ENCODE data around the gene MOV10L1. TPM values are rescaled to one million over a fixed set of nuclear protein-coding genes. Genes with fewer than 3 reads are reported as not detected.

MOV10L1 gene
- total RNA-seq, 2 experiments from 2014 or later, result 0.22 to 1.1 TPM

DNA sequence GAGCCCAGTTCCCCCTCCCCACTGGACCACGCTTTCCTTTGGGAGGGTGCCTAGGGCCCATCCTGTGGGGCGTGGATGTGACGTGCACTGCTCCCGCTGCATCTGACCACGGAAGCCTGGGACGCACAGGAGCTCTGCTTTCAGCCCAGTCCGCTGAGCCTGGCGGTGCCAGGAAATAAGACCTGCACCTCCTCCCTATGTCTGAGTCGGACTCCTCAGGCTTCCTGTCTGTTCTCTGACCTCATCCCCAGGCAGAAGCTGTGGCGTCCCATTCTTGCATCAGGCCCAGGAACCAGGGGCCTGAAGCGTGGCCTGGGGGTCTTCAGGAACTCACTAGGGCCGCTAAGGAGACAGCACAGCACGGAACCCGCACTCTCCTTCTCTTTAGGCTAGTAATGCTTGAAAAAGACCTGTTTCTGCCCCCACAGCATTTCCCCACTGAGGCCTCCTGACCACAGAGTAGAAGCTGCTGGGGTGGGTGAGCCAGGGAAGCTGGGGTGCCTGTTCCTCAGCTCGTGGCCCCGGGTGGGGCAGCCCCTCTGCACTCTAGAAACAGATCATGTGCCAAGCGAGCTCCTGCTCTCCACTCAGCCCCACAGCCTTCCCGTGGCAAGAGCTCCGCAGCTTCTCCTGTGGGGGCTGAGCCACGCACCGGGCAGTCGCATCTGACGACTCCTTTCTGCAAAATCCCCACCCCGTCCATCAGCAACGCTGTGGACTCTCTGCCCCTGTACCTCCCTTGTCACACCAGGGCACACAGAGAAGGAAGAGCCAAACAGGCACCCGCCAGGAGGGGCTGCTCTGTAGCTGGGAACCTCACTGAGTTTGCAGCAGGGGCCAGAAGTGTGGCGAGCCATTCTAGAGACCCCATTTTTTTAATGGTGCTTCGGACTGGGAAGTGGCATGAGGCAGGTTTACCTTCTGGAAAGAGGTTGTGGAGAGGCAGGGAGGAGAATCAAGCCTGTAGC is 22.6 kb downstream of the MOV10L1 start:
- BruUV-seq (replicated peaks), result no TSS peak
- no peak for DNase-seq (ENCODE audit: low spot score)
- Histone ChIP-seq H3K27ac (ENCODE audit: low read depth, low read length, poor library complexity, severe bottlenecking) (no peak overlapping the region), H3K79me2 (ENCODE audit: insufficient read depth, low read depth, low read length) (no peaks in the 10 kb centered on the region), H3K9me2 (ENCODE audit: insufficient read depth, low read length) (no peaks in the 10 kb centered on the region), H3K4me1 (ENCODE audit: insufficient read depth, low read length, poor library complexity, severe bottlenecking) (peaks cover 19% of the 10 kb centered on the region), H3K36me3 (ENCODE audit: insufficient read depth, low read length) (no peaks in the 10 kb centered on the region), H2AFZ (ENCODE audit: low read length) (peak overlapping the region; percentile 39), H3K4me2 (ENCODE audit: low read length) (peak overlapping the region; percentile 21; the same call in 1 of the 2 replicates), H3K9me3 (ENCODE audit: low read length) (no peaks in the 10 kb centered on the region), H3K4me3 (ENCODE audit: low read depth, low read length, poor library complexity, severe bottlenecking) (no peak overlapping the region), H4K20me1 (ENCODE audit: insufficient read depth, low read length) (no peaks in the 10 kb centered on the region)
- intact Hi-C loops (cut with micrococcal nuclease; ENCODE audit: unreplicated experiment), result no loop called here
- TF ChIP-seq EZH2phosphoT487 (IDR thresholded peaks at IDR 0.05; ENCODE audit: borderline replicate concordance, low read depth, low read length), result no peak
- TF ChIP-seq, protein P1, sequence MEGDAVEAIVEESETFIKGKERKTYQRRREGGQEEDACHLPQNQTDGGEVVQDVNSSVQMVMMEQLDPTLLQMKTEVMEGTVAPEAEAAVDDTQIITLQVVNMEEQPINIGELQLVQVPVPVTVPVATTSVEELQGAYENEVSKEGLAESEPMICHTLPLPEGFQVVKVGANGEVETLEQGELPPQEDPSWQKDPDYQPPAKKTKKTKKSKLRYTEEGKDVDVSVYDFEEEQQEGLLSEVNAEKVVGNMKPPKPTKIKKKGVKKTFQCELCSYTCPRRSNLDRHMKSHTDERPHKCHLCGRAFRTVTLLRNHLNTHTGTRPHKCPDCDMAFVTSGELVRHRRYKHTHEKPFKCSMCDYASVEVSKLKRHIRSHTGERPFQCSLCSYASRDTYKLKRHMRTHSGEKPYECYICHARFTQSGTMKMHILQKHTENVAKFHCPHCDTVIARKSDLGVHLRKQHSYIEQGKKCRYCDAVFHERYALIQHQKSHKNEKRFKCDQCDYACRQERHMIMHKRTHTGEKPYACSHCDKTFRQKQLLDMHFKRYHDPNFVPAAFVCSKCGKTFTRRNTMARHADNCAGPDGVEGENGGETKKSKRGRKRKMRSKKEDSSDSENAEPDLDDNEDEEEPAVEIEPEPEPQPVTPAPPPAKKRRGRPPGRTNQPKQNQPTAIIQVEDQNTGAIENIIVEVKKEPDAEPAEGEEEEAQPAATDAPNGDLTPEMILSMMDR (conservative IDR thresholded peaks at IDR 0.05; ENCODE audit: low read length), result 0 out of 2 replicates have a peak, but pooled peaks have one; percentile 27
- CTCF ChIA-PET (ENCODE audit: unreplicated experiment), result no interaction called here
- POLR2A ChIA-PET, result no interaction called here

DNA sequence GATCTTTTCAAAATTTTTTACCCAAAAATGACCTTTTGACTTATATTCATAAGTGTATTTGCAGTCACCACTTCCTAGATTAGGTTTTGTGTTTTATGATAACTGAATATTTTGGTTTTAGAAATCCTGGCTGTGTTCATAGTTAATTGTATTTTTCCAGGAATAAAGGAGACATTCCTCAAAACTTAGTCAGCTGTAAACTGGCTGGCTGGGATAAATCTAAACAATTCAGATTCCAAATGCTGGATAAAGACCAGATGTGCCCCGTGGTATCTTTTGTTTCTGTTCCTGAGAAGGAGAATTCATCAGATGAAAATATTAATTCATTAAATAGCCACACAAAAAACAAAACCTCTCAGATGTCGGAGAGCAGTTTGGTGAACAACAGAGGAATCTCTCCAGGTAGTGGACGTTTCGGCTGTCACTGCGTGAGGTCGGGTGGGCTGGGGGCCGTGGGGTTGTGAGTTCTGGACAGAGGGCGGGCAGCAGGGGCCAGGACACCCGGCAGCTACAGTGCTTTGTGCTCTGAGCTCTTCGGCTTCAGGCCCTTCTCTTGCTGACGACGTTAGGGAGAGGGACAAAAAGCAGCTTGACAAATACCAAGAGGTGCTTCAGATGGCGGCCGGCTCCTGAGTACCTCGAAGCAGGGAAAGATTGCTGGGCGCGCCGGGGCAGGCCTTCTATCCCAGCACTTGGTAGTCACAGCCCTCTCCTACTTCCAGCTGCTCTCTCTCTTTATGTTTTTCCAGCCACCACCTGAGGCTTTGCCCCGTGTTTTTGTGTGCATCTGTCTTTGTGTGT is 24.6 kb downstream of the MOV10L1 start:
- no peaks in the 10 kb centered on the region for H3K9me3 ChIP-seq (ENCODE audit: low read length)
- no peaks in the 10 kb centered on the region for H3K79me2 ChIP-seq (ENCODE audit: insufficient read depth, low read depth, low read length)
- H3K4me1 ChIP-seq (ENCODE audit: insufficient read depth, low read length, poor library complexity, severe bottlenecking), result peaks cover 27% of the 10 kb centered on the region
- H3K9me2 ChIP-seq (ENCODE audit: insufficient read depth, low read length), result no peaks in the 10 kb centered on the region
- BruUV-seq (replicated peaks), result no TSS peak
- H3K36me3 ChIP-seq (ENCODE audit: insufficient read depth, low read length), result no peaks in the 10 kb centered on the region
- CTCF ChIA-PET (ENCODE audit: unreplicated experiment), result no interaction called here
- no peak overlapping the region for H3K4me2 ChIP-seq (ENCODE audit: low read length)
- no peak for DNase-seq (ENCODE audit: low spot score)
- no peak overlapping the region for H2AFZ ChIP-seq (ENCODE audit: low read length)
- intact Hi-C loops (cut with micrococcal nuclease; ENCODE audit: unreplicated experiment), result no loop called here
- TF ChIP-seq EZH2phosphoT487 (IDR thresholded peaks at IDR 0.05; ENCODE audit: borderline replicate concordance, low read depth, low read length), result no peak
- H4K20me1 ChIP-seq (ENCODE audit: insufficient read depth, low read length), result no peaks in the 10 kb centered on the region
- POLR2A ChIA-PET, result interaction anchor here (1.1 kb wide), 1 partner anchor 14 kb away, joined by 6 read pairs; no protein-coding TSS in a partner anchor
- H3K4me3 ChIP-seq (ENCODE audit: low read depth, low read length, poor library complexity, severe bottlenecking), result no peak overlapping the region
- no peak overlapping the region for H3K27ac ChIP-seq (ENCODE audit: low read depth, low read length, poor library complexity, severe bottlenecking)

DNA sequence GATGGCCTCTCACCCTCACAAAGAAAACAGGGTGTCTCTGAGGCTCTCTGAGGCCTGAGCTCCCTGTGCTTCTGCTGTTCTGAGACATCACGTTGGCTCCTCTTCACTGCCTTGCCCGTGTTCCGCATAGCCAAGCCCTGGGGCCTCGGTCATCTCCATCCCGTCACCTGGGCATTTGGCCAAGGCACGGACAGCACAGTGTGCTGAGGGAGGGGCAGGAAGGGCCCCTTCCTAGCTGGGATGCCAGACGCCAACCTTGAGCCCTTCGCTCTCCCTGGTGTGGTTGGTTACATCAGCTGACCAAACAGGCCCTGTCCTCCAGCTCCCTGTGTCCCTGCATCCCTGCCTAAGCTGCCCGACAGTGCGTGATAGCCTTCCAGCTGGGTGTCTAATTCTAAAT is 25.9 kb downstream of the MOV10L1 start:
- Histone ChIP-seq H3K9me2 (ENCODE audit: insufficient read depth, low read length) (no peaks in the 10 kb centered on the region), H3K9me3 (ENCODE audit: low read length) (no peaks in the 10 kb centered on the region), H3K27ac (ENCODE audit: low read depth, low read length, poor library complexity, severe bottlenecking) (no peak overlapping the region), H3K79me2 (ENCODE audit: insufficient read depth, low read depth, low read length) (no peaks in the 10 kb centered on the region), H3K4me2 (ENCODE audit: low read length) (no peak overlapping the region), H4K20me1 (ENCODE audit: insufficient read depth, low read length) (no peaks in the 10 kb centered on the region), H3K4me3 (ENCODE audit: low read depth, low read length, poor library complexity, severe bottlenecking) (no peak overlapping the region), H3K36me3 (ENCODE audit: insufficient read depth, low read length) (no peaks in the 10 kb centered on the region), H2AFZ (ENCODE audit: low read length) (no peak overlapping the region), H3K4me1 (ENCODE audit: insufficient read depth, low read length, poor library complexity, severe bottlenecking) (peaks cover 29% of the 10 kb centered on the region)
- TF ChIP-seq, protein P1 (conservative IDR thresholded peaks at IDR 0.05; ENCODE audit: low read length), result no peak
- no peak for TF ChIP-seq EZH2phosphoT487 (IDR thresholded peaks at IDR 0.05; ENCODE audit: borderline replicate concordance, low read depth, low read length)
- POLR2A ChIA-PET, result interaction anchor here (0.6 to 0.9 kb wide), 2 partner anchors 15 to 59 kb away, joined by 3 read pairs; no protein-coding TSS in a partner anchor
- intact Hi-C loops (cut with micrococcal nuclease; ENCODE audit: unreplicated experiment), result no loop called here
- no TSS peak for BruUV-seq (replicated peaks)
- CTCF ChIA-PET (ENCODE audit: unreplicated experiment), result interaction anchor here (0.6 kb wide), 1 partner anchor 10 kb away, joined by 3 read pairs; no protein-coding TSS in a partner anchor
- no peak for DNase-seq (ENCODE audit: low spot score)
